Fibroblast of skin of back (primary cell): Measurements from ENCODE around the gene NFIB.

Experiments
- DNase-seq: peaks from one replicate; pipeline ENCODE4 v3.0.0-alpha.2; 2013

Gene NFIB

GRCh38 chr9:14304259-14304658, 9.7 kb downstream of the NFIB start:
- no peak for DNase-seq

- DNase-seq: no peak
Measured at GRCh38 chr9:14303521-14303920, 10.4 kb downstream of the NFIB start.

GRCh38 chr9:14303100-14303499, 10.8 kb downstream of the NFIB start:
- no peak for DNase-seq

- no peak for DNase-seq
Measured at GRCh38 chr9:14302405-14302804, 11.5 kb downstream of the NFIB start.

GRCh38 chr9:14301583-14302021, 12.3 kb downstream of the NFIB start:
- DNase-seq: no peak

- no peak for DNase-seq
Measured at GRCh38 chr9:14301006-14301405, 12.9 kb downstream of the NFIB start.

GRCh38 chr9:14300588-14300987, 13.4 kb downstream of the NFIB start:
- DNase-seq: no peak

GRCh38 chr9:14300040-14300439, 13.9 kb downstream of the NFIB start:
- DNase-seq: no peak

GRCh38 chr9:14298601-14299022, 15.3 kb downstream of the NFIB start:
- no peak for DNase-seq

GRCh38 chr9:14296495-14297113, 17.3 kb downstream of the NFIB start:
- no peak for DNase-seq

- no peak for DNase-seq
Measured at GRCh38 chr9:14294659-14295058, 19.3 kb downstream of the NFIB start.

- DNase-seq: no peak
Measured at GRCh38 chr9:14293801-14294200, 20.1 kb downstream of the NFIB start.

- DNase-seq: no peak
Measured at GRCh38 chr9:14292181-14292739, 21.7 kb downstream of the NFIB start.

GRCh38 chr9:14289916-14290315, 24.0 kb downstream of the NFIB start:
- DNase-seq: no peak

GRCh38 chr9:14288433-14288832, 25.5 kb downstream of the NFIB start:
- no peak for DNase-seq

- DNase-seq: no peak
Measured at GRCh38 chr9:14286121-14286520, 27.8 kb downstream of the NFIB start.

GRCh38 chr9:14283276-14283675, 30.7 kb downstream of the NFIB start:
- DNase-seq: no peak

- DNase-seq: peak; percentile 32
Measured at GRCh38 chr9:14281876-14282275, 32.1 kb downstream of the NFIB start.

- no peak for DNase-seq
Measured at GRCh38 chr9:14281136-14281795, 32.7 kb downstream of the NFIB start.

GRCh38 chr9:14279671-14280070, 34.3 kb downstream of the NFIB start:
- DNase-seq: no peak

- DNase-seq: peak; percentile 54
Measured at GRCh38 chr9:14278291-14278721, 35.6 kb downstream of the NFIB start.

GRCh38 chr9:14277761-14278160, 36.2 kb downstream of the NFIB start:
- no peak for DNase-seq

GRCh38 chr9:14277244-14277643, 36.7 kb downstream of the NFIB start:
- DNase-seq: peak; percentile 62

- no peak for DNase-seq
Measured at GRCh38 chr9:14275331-14275730, 38.6 kb downstream of the NFIB start.
